T-helper 2 cell treated with Interferon-gamma antibody and Interleukin-4, amounts not matched to agents 5 μg/mL and 100 μg/mL, for 36 hours (primary cell): ENCODE results near the gene SNTB2.
A peak's percentile ranks its signal among the peaks of the same experiment; 100 is the strongest.

ENCODE experiments used
- DNase-seq: peaks from one replicate; pipeline ENCODE4 v3.0.0; 2021; ENCODE audit warnings: low spot score
- H3K27ac Mint-ChIP-seq: one replicate; pipeline ENCODE4 v1.8.0; 2021; ENCODE audit warnings: mild to moderate bottlenecking, mixed read lengths
- H3K27me3 Mint-ChIP-seq: one replicate; pipeline ENCODE4 v1.8.0; 2021; ENCODE audit warnings: low read depth, mixed read lengths
- H3K36me3 Mint-ChIP-seq: one replicate; pipeline ENCODE4 v1.8.0; 2021; ENCODE audit warnings: low read depth, mixed read lengths
- H3K4me1 Mint-ChIP-seq: one replicate; pipeline ENCODE4 v1.8.0; 2021; ENCODE audit warnings: low read depth, mixed read lengths
- H3K4me3 Mint-ChIP-seq: one replicate; pipeline ENCODE4 v1.8.0; 2022; ENCODE audit warnings: mild to moderate bottlenecking, moderate library complexity, mixed read lengths
- H3K9me3 Mint-ChIP-seq: one replicate; pipeline ENCODE4 v1.8.0; 2021; ENCODE audit warnings: mixed read lengths

Gene SNTB2

GRCh38 chr16:69298261-69298660 lies 111.3 kb downstream of the SNTB2 start:
- H3K27ac Mint-ChIP-seq = no peak overlapping the region

GRCh38 chr16:69301187-69301586 lies 114.2 kb downstream of the SNTB2 start:
- H3K27me3 Mint-ChIP-seq = no peaks in the 10 kb centered on the region
- H3K27ac Mint-ChIP-seq = no peak overlapping the region
- no peaks in the 10 kb centered on the region for H3K9me3 Mint-ChIP-seq
- H3K4me1 Mint-ChIP-seq = peaks cover 2% of the 10 kb centered on the region
- H3K36me3 Mint-ChIP-seq = peaks cover 19% of the 10 kb centered on the region
- DNase-seq = no peak
- H3K4me3 Mint-ChIP-seq = no peak overlapping the region

More at GRCh38 chr16:69298261-69298660, 111.3 kb downstream of the SNTB2 start:
- no peak for DNase-seq
- Mint-ChIP-seq H3K27me3 (no peaks in the 10 kb centered on the region), H3K4me1 (peaks cover under 1% of the 10 kb centered on the region), H3K9me3 (no peaks in the 10 kb centered on the region), H3K36me3 (peaks cover 14% of the 10 kb centered on the region), H3K4me3 (no peak overlapping the region)

- H3K27me3 Mint-ChIP-seq = no peaks in the 10 kb centered on the region
- H3K4me1 Mint-ChIP-seq = peaks cover 2% of the 10 kb centered on the region
- DNase-seq = no peak
- H3K4me3 Mint-ChIP-seq = no peak overlapping the region
- H3K9me3 Mint-ChIP-seq = no peaks in the 10 kb centered on the region
- H3K36me3 Mint-ChIP-seq = peaks cover 17% of the 10 kb centered on the region
- H3K27ac Mint-ChIP-seq = no peak overlapping the region
Measured at GRCh38 chr16:69301861-69302260, 114.9 kb downstream of the SNTB2 start.

- peaks cover 2% of the 10 kb centered on the region for H3K4me1 Mint-ChIP-seq
- H3K27me3 Mint-ChIP-seq = no peaks in the 10 kb centered on the region
- peaks cover 17% of the 10 kb centered on the region for H3K36me3 Mint-ChIP-seq
- H3K4me3 Mint-ChIP-seq = no peak overlapping the region
- no peaks in the 10 kb centered on the region for H3K9me3 Mint-ChIP-seq
- H3K27ac Mint-ChIP-seq = no peak overlapping the region
- no peak for DNase-seq
Measured at GRCh38 chr16:69302301-69302700, 115.3 kb downstream of the SNTB2 start.

- H3K27ac Mint-ChIP-seq = no peak overlapping the region
- peaks cover 8% of the 10 kb centered on the region for H3K4me1 Mint-ChIP-seq
- H3K27me3 Mint-ChIP-seq = no peaks in the 10 kb centered on the region
- no peaks in the 10 kb centered on the region for H3K9me3 Mint-ChIP-seq
- DNase-seq = no peak
- H3K4me3 Mint-ChIP-seq = no peak overlapping the region
- H3K36me3 Mint-ChIP-seq = peaks cover 16% of the 10 kb centered on the region
Measured at GRCh38 chr16:69306031-69306430, 119.1 kb downstream of the SNTB2 start.

GRCh38 chr16:69307091-69307490 lies 120.1 kb downstream of the SNTB2 start:
- no peak for DNase-seq

GRCh38 chr16:69307856-69308255 lies 120.9 kb downstream of the SNTB2 start:
- no peak overlapping the region for H3K4me3 Mint-ChIP-seq
- H3K9me3 Mint-ChIP-seq = no peaks in the 10 kb centered on the region
- no peak overlapping the region for H3K27ac Mint-ChIP-seq
- DNase-seq = no peak
- peaks cover 14% of the 10 kb centered on the region for H3K4me1 Mint-ChIP-seq
- peaks cover 18% of the 10 kb centered on the region for H3K36me3 Mint-ChIP-seq
- no peaks in the 10 kb centered on the region for H3K27me3 Mint-ChIP-seq

More at GRCh38 chr16:69307091-69307490, 120.1 kb downstream of the SNTB2 start:
- H3K4me1 Mint-ChIP-seq = peaks cover 12% of the 10 kb centered on the region
- no peak overlapping the region for H3K27ac Mint-ChIP-seq
- H3K36me3 Mint-ChIP-seq = peaks cover 17% of the 10 kb centered on the region
- H3K9me3 Mint-ChIP-seq = no peaks in the 10 kb centered on the region
- H3K27me3 Mint-ChIP-seq = no peaks in the 10 kb centered on the region
- H3K4me3 Mint-ChIP-seq = no peak overlapping the region

GRCh38 chr16:69309316-69309715 lies 122.4 kb downstream of the SNTB2 start:
- no peak overlapping the region for H3K4me3 Mint-ChIP-seq
- no peak for DNase-seq
- H3K27me3 Mint-ChIP-seq = no peaks in the 10 kb centered on the region
- no peak overlapping the region for H3K27ac Mint-ChIP-seq
- H3K9me3 Mint-ChIP-seq = no peaks in the 10 kb centered on the region
- H3K4me1 Mint-ChIP-seq = peaks cover 18% of the 10 kb centered on the region
- peaks cover 23% of the 10 kb centered on the region for H3K36me3 Mint-ChIP-seq

- no peaks in the 10 kb centered on the region for H3K27me3 Mint-ChIP-seq
- H3K36me3 Mint-ChIP-seq = peaks cover 27% of the 10 kb centered on the region
- no peaks in the 10 kb centered on the region for H3K9me3 Mint-ChIP-seq
- H3K27ac Mint-ChIP-seq = peak within 1 kb of the TSS; percentile 97
- peak; percentile 96 for DNase-seq
- H3K4me3 Mint-ChIP-seq = peak within 1 kb of the TSS; percentile 100
- H3K4me1 Mint-ChIP-seq = peaks cover 18% of the 10 kb centered on the region
Measured at GRCh38 chr16:69310653-69311532, 123.9 kb downstream of the SNTB2 start, which contains the start of gene VPS4A. VPS4A (plus strand) TSS chr16:69311350; CDS start chr16:69311512, 162 bp downstream.

- H3K4me3 Mint-ChIP-seq = peak overlapping the region; percentile 100
- peaks cover 18% of the 10 kb centered on the region for H3K4me1 Mint-ChIP-seq
- H3K9me3 Mint-ChIP-seq = no peaks in the 10 kb centered on the region
- H3K27ac Mint-ChIP-seq = peak overlapping the region; percentile 97
- DNase-seq = no peak
- peaks cover 33% of the 10 kb centered on the region for H3K36me3 Mint-ChIP-seq
- H3K27me3 Mint-ChIP-seq = no peaks in the 10 kb centered on the region
Measured at GRCh38 chr16:69311533-69312387, 124.8 kb downstream of the SNTB2 start.

- Mint-ChIP-seq H3K4me1 (peaks cover 13% of the 10 kb centered on the region), H3K9me3 (no peaks in the 10 kb centered on the region), H3K36me3 (peaks cover 37% of the 10 kb centered on the region), H3K4me3 (peak overlapping the region; percentile 36), H3K27ac (no peak overlapping the region), H3K27me3 (no peaks in the 10 kb centered on the region)
- no peak for DNase-seq
Measured at GRCh38 chr16:69313469-69313868, 126.5 kb downstream of the SNTB2 start.

GRCh38 chr16:69314534-69314933 lies 127.6 kb downstream of the SNTB2 start:
- Mint-ChIP-seq H3K27me3 (no peaks in the 10 kb centered on the region), H3K4me1 (peaks cover 13% of the 10 kb centered on the region), H3K9me3 (no peaks in the 10 kb centered on the region), H3K4me3 (no peak overlapping the region), H3K36me3 (peaks cover 42% of the 10 kb centered on the region), H3K27ac (no peak overlapping the region)
- DNase-seq = no peak

- no peaks in the 10 kb centered on the region for H3K27me3 Mint-ChIP-seq
- no peak overlapping the region for H3K27ac Mint-ChIP-seq
- peaks cover 42% of the 10 kb centered on the region for H3K36me3 Mint-ChIP-seq
- no peak overlapping the region for H3K4me3 Mint-ChIP-seq
- H3K9me3 Mint-ChIP-seq = no peaks in the 10 kb centered on the region
- no peak for DNase-seq
- peaks cover 12% of the 10 kb centered on the region for H3K4me1 Mint-ChIP-seq
Measured at GRCh38 chr16:69315486-69316311, 128.7 kb downstream of the SNTB2 start.
